NB4 (cell line): Measurements from ENCODE around the gene CAMK4.

ENCODE experiments used
- POLR2A ChIP-seq: IDR thresholded peaks from 2 replicates; pipeline ENCODE4 v1.6.1; 2011; ENCODE audit warnings: mild to moderate bottlenecking; ENCODE audit not compliant: insufficient read length; ENCODE audit errors: extremely low read depth
- TF ChIP-seq, protein P1 (sequence below): IDR thresholded peaks from one replicate; pipeline ENCODE4 v1.5.1; 2012; ENCODE audit warnings: low read depth, low read length

DNA sequence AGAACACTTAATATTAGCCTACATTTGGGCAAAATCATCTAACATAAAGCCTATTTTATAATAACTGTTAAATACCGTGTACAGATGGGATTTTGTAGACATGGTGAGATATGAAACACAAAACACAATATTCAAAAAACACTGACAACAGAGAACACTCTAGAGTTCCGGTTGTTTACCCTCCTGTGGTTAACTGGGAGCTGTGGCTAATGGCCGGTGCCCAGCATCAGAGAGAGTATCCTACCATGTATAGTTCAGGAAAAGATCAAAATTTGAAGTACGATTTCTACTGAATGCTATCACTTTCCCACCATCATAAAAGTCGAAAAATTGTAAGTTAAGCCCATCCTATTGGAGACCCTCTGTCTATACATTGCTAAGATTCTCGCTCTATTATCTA, 2.4 kb downstream of the CAMK4 start:
- TF ChIP-seq, protein P1, sequence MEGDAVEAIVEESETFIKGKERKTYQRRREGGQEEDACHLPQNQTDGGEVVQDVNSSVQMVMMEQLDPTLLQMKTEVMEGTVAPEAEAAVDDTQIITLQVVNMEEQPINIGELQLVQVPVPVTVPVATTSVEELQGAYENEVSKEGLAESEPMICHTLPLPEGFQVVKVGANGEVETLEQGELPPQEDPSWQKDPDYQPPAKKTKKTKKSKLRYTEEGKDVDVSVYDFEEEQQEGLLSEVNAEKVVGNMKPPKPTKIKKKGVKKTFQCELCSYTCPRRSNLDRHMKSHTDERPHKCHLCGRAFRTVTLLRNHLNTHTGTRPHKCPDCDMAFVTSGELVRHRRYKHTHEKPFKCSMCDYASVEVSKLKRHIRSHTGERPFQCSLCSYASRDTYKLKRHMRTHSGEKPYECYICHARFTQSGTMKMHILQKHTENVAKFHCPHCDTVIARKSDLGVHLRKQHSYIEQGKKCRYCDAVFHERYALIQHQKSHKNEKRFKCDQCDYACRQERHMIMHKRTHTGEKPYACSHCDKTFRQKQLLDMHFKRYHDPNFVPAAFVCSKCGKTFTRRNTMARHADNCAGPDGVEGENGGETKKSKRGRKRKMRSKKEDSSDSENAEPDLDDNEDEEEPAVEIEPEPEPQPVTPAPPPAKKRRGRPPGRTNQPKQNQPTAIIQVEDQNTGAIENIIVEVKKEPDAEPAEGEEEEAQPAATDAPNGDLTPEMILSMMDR = no peak
- no peak for TF ChIP-seq POLR2A
